Uterus (tissue), 4 donors: ENCODE results near the gene FIZ1. TPM values are rescaled to one million over a fixed set of nuclear protein-coding genes. Genes with fewer than 3 reads are reported as not detected.

Experiments
- DNase-seq, 2 donors: peaks; one replicate each; pipeline ENCODE4 v3.0.0-alpha.2; 2019 to 2020
- H3K27ac ChIP-seq, 2 donors: fragments of 200-600 bp; sonication (generic); 1 replicate in 1 of 2; 2 replicates in 1 of 2; pipeline ENCODE4 v1.5.1; 2016 to 2018
- H3K27me3 ChIP-seq, 2 donors: fragments of 200-600 bp; sonication (generic); one replicate each; pipeline ENCODE4 v1.5.1; 2018 to 2019; ENCODE audit warnings: control low read depth in 1 of 2
- H3K36me3 ChIP-seq, 2 donors: fragments of 200-600 bp; sonication (generic); one replicate each; pipeline ENCODE4 v1.5.1; 2019; ENCODE audit warnings: control low read depth in 1 of 2
- H3K4me1 ChIP-seq, 2 donors: fragments of 200-600 bp; sonication (generic); one replicate each; pipeline ENCODE4 v1.5.1; 2018 to 2019; ENCODE audit warnings: control low read depth in 1 of 2
- H3K4me3 ChIP-seq, 2 donors: fragments of 200-600 bp; sonication (generic); 1 replicate in 1 of 2; 2 replicates in 1 of 2; pipeline ENCODE4 v1.5.1; 2018 to 2019; ENCODE audit warnings: mild to moderate bottlenecking in 1 of 2
- H3K9me3 ChIP-seq, 2 donors: fragments of 200-600 bp; sonication (generic); one replicate each; pipeline ENCODE4 v1.5.1; 2019; ENCODE audit warnings: control low read depth in 1 of 2
- POLR2A ChIP-seq, 2 donors: fragments of 450-650 bp; IDR thresholded peaks; one replicate each; pipeline ENCODE4 v1.6.1; 2016; ENCODE audit warnings: antibody characterized with exemption in 2 of 2, mild to moderate bottlenecking in 1 of 2, moderate library complexity in 1 of 2
- intact Hi-C: fragments of 100-400 bp; cut with DNase I; formaldehyde crosslinking; loops from one replicate; pipeline ENCODE4 v1.15.1; 2023; ENCODE audit warnings: low total_unique reads
- total RNA-seq, 4 donors: library from RNA; depleted of rRNA in 3 of 4; stranded (reverse); fragments of >200 nt in 3 of 4; gene quantifications; one replicate each; pipeline versions ENCODE4 v1.1.0 to v1.2.4, GENCODE V29; 2014 to 2023
- TF ChIP-seq, protein P1 (sequence below), 4 experiments: fragments of 200-600 bp in 2 of 4; fragments of 450-650 bp in 2 of 4; sonication (generic) in 2 of 4; IDR thresholded peaks; one replicate each; pipeline ENCODE4 v1.5.1; 2016 to 2019; ENCODE audit warnings: antibody characterized with exemption in 4 of 4, mild to moderate bottlenecking in 2 of 4, moderate library complexity in 1 of 4
- donor health status: DM: yes; HTN: yes; CAD: no.

The FIZ1 gene
- total RNA-seq, 4 donors from 2014 or later: 0.26 to 19.3 (median 2.4) TPM

DNA sequence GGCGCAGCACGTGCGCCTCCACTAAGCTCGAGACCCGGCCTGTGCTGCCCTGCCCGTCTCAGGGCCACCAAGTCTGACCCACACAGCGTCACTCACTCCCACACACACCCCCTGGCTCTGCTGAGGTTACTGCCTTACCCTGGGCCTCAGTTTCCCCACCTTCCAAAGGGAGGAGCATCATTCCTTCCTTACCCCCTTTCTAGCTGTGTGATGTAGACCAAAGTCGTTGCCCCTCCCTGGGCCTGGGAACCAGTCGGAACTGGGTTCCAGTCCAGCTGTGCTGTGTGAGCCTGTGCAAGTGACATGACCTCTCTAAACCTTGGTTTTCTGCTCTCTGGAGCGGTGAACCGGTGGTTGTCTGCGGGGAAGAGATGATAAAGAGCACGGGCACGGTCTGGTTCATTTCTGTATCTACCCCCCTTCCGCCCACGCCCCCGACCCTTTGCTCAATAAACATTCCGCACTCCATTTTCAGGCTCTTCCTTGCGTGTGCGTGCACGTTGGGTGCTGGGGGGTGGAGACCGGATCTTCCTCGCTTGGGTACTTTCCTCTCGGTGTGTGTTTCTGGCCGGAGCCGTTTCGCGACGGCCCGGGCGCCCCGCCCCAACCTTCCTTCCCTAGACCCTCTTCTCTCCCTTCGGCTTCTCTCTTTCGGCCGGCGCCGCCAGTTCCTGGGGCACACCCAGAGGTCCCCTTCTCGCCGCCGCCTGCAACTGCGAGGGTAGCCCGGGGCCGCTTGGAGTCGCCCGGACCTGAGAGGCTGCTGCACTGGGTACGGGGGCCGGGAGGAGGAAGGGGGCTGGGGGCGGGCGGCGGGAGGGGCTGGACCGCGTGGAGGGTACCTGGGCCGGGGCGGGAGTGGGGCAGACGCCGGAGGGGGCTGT is 43.9 kb upstream of the FIZ1 start, which contains the start of gene ZNF581:
Gene ZNF581, plus strand, starts transcription at position 647 of the 884 bp plus-strand sequence. CDS start 923 bp downstream, outside the sequence.
- peak; percentile 70 to 76 for DNase-seq
- peak in 1 of 2 donors; percentile 23 for TF ChIP-seq POLR2A (IDR thresholded peaks at IDR 0.05)
- TF ChIP-seq, protein P1, sequence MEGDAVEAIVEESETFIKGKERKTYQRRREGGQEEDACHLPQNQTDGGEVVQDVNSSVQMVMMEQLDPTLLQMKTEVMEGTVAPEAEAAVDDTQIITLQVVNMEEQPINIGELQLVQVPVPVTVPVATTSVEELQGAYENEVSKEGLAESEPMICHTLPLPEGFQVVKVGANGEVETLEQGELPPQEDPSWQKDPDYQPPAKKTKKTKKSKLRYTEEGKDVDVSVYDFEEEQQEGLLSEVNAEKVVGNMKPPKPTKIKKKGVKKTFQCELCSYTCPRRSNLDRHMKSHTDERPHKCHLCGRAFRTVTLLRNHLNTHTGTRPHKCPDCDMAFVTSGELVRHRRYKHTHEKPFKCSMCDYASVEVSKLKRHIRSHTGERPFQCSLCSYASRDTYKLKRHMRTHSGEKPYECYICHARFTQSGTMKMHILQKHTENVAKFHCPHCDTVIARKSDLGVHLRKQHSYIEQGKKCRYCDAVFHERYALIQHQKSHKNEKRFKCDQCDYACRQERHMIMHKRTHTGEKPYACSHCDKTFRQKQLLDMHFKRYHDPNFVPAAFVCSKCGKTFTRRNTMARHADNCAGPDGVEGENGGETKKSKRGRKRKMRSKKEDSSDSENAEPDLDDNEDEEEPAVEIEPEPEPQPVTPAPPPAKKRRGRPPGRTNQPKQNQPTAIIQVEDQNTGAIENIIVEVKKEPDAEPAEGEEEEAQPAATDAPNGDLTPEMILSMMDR (IDR thresholded peaks at IDR 0.05): peak in 2 of 4 experiments; percentile 20 to 28
- Histone ChIP-seq H3K36me3 (no peaks in the 10 kb centered on the region), H3K4me3 (peak within 1 kb of the TSS; percentile 72 to 94), H3K9me3 (no peaks in the 10 kb centered on the region), H3K27me3 (no peaks in the 10 kb centered on the region), H3K27ac (peak within 1 kb of the TSS; percentile 88 to 98), H3K4me1 (peaks cover 0 to 17% of the 10 kb centered on the region in 2 donors)
- intact Hi-C loops: loop anchor here (10.0 kb wide), 1 partner anchor 528 kb away; the partner anchor contains the start of gene PPP1R12C

DNA sequence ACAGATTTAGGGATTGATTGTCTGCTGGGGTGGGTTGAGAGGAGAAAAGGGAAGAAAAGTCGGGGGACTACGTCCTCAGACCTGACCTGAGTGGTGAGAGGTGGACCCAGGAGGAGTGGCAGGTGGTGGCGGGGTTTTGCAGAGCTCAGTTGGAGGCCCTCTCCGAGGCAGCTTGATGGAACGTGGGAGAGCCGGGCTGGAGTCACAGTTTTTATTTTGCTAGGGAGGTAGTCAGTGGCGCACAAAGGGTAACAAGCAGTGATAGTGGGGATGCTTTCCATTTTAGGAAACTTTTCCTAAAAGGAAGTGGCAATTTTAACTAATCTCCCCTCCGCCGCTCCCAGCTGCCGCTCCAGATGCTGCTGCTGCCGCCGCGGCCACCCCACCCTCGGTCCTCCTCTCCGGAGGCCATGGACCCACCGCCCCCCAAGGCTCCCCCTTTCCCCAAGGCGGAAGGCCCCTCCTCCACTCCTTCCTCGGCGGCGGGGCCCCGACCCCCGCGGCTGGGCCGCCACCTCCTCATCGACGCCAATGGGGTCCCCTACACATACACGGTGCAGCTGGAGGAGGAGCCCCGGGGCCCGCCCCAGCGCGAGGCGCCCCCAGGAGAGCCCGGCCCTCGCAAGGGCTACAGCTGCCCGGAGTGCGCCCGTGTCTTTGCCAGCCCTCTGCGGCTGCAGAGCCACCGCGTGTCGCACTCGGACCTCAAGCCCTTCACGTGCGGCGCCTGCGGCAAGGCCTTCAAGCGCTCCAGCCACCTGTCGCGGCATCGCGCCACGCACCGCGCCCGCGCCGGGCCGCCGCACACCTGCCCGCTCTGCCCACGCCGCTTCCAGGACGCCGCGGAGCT is 43.1 kb upstream of the FIZ1 start:
- H3K36me3 ChIP-seq: no peaks in the 10 kb centered on the region
- intact Hi-C loops: loop anchor here (10.0 kb wide), 1 partner anchor 528 kb away; the partner anchor contains the start of gene PPP1R12C
- no peak for DNase-seq
- H3K9me3 ChIP-seq: no peaks in the 10 kb centered on the region
- H3K4me3 ChIP-seq: peak overlapping the region; percentile 72 to 94
- peaks cover 0 to 21% of the 10 kb centered on the region in 2 donors for H3K4me1 ChIP-seq
- H3K27me3 ChIP-seq: no peaks in the 10 kb centered on the region
- H3K27ac ChIP-seq: peak overlapping the region; percentile 88 to 98
- TF ChIP-seq POLR2A (IDR thresholded peaks at IDR 0.05): peak in 1 of 2 donors; percentile 30
- TF ChIP-seq, protein P1 (IDR thresholded peaks at IDR 0.05): no peak

DNA sequence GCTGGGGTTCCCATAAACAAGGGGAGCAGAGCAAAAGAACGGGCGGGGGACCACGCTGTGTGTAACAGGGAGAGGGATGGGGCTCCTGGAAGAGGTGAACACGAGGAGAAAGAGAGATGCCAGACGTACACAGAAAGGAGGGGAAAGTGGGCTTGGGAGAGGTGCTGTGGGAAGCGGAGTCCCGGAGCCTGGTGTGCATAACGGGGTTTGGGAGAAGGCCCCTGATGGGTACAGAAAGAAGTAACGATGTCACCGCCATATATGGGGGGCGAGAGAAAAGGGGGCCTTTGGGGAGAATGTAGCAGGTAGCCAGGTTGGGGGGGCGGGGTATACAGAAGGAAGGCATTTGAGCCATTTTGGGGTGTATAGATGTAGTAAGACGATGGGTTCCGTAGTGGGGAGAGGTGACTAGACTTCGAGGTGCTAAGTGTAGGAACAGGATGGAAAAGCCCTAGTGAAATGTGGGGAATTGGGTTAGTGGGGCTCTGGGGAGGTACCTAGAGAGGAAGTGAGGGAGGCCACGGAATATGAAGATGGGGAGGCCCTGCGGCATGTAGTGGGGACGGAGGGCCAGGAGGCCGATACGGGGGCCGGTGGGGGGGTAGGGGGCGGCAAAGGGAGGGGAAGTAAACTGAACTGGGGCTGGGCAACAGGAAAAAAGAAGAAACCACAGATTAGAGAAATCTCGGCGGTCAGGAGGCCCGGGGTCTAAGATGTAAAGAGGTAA is 42.3 kb upstream of the FIZ1 start:
- peak overlapping the region; percentile 88 to 98 for H3K27ac ChIP-seq
- no peaks in the 10 kb centered on the region for H3K27me3 ChIP-seq
- intact Hi-C loops: loop anchor here (10.0 kb wide), 1 partner anchor 527 kb away; the partner anchor contains the start of gene PPP1R12C
- peaks cover 0 to 29% of the 10 kb centered on the region in 2 donors for H3K4me1 ChIP-seq
- no peak for DNase-seq
- TF ChIP-seq POLR2A (IDR thresholded peaks at IDR 0.05): no peak
- TF ChIP-seq, protein P1 (IDR thresholded peaks at IDR 0.05): no peak
- H3K4me3 ChIP-seq: peak overlapping the region; percentile 72 to 94
- H3K36me3 ChIP-seq: no peaks in the 10 kb centered on the region
- H3K9me3 ChIP-seq: no peaks in the 10 kb centered on the region

GRCh38 chr19:55640577-55641425 is 41.5 kb upstream of the FIZ1 start, which contains the start of gene ZNF580:
Gene ZNF580, plus strand, starts transcription at chr19:55641002. Its CDS starts 1,507 bp downstream, at chr19:55642509.
- Histone ChIP-seq H3K9me3 (no peaks in the 10 kb centered on the region), H3K4me1 (peaks cover 0 to 36% of the 10 kb centered on the region in 2 donors), H3K36me3 (no peaks in the 10 kb centered on the region), H3K4me3 (peak within 1 kb of the TSS; percentile 72 to 94), H3K27ac (peak within 1 kb of the TSS; percentile 88 to 98), H3K27me3 (no peaks in the 10 kb centered on the region)
- DNase-seq: peak in 1 of 2 donors; percentile 72
- intact Hi-C loops: loop anchor here (10.0 kb wide), 1 partner anchor 526 kb away; the partner anchor contains the start of gene PPP1R12C
- peak; percentile 11 to 15 for TF ChIP-seq POLR2A (IDR thresholded peaks at IDR 0.05)
- TF ChIP-seq, protein P1 (IDR thresholded peaks at IDR 0.05): no peak
